ENCODE measurements around the gene OOSP4A. TPM values are rescaled to one million over a fixed set of nuclear protein-coding genes. Genes with fewer than 3 reads are reported as not detected.

Gene OOSP4A
- total RNA-seq, 1 donor from 2014 or later = not detected

DNA sequence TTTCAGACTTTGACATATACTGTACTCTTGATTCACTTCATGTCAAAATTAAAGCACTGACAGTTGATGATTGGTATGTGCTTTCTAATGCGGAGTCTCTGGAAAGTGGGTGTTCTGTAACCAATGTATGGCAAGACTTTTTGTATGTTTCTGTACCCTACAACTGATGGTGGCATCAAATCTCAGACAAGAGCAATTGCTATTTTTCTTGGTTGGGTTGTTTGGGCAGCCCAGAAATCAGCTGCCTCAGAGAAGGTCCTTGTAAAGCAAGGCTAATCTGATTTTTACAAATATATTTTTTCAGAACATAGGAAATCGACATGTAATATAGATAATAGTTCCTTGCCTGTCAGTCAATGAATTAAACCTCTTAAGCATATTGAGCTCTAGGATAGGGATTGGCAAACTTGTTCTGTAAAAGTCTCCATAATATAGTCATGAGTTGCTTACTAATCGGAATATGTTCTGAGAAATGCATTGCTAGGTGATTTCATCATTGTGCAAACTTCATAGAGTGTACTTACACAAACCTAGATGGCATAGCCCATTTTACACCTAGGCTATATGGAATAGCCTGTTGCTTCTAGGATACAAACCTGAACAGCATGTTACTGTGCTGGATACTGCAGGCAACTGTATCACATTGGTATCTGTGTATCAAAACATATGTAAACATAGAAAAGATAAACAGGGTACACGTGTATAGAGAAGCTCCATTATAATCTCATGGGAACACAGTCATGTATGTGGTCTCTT is 10.2 kb upstream of the OOSP4A start:
- H4K20me1 ChIP-seq (ENCODE audit: insufficient read depth, low read length) = no peaks in the 10 kb centered on the region
- H3K79me2 ChIP-seq (ENCODE audit: insufficient read depth, low read length) = no peaks in the 10 kb centered on the region
- no peak overlapping the region for H3K9ac ChIP-seq (ENCODE audit: low read length)
- H3K9me3 ChIP-seq (ENCODE audit: insufficient read depth, low read depth, low read length) = no peaks in the 10 kb centered on the region
- Mint-ChIP-seq H3K27ac (ENCODE audit: unreplicated experiment) (no peak overlapping the region), H3K36me3 (ENCODE audit: low read depth, unreplicated experiment) (no peaks in the 10 kb centered on the region), H3K4me3 (ENCODE audit: unreplicated experiment) (no peak overlapping the region), H3K9me3 (ENCODE audit: unreplicated experiment) (no peaks in the 10 kb centered on the region), H3K27me3 (ENCODE audit: low read depth, unreplicated experiment) (peaks cover 1% of the 10 kb centered on the region), H3K4me1 (ENCODE audit: low read depth, unreplicated experiment) (peaks cover 2% of the 10 kb centered on the region)
- TF ChIP-seq, protein P1, sequence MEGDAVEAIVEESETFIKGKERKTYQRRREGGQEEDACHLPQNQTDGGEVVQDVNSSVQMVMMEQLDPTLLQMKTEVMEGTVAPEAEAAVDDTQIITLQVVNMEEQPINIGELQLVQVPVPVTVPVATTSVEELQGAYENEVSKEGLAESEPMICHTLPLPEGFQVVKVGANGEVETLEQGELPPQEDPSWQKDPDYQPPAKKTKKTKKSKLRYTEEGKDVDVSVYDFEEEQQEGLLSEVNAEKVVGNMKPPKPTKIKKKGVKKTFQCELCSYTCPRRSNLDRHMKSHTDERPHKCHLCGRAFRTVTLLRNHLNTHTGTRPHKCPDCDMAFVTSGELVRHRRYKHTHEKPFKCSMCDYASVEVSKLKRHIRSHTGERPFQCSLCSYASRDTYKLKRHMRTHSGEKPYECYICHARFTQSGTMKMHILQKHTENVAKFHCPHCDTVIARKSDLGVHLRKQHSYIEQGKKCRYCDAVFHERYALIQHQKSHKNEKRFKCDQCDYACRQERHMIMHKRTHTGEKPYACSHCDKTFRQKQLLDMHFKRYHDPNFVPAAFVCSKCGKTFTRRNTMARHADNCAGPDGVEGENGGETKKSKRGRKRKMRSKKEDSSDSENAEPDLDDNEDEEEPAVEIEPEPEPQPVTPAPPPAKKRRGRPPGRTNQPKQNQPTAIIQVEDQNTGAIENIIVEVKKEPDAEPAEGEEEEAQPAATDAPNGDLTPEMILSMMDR (IDR thresholded peaks at IDR 0.05; ENCODE audit: insufficient read depth, low read depth, low read length) = no peak
- TF ChIP-seq EZH2 (IDR thresholded peaks at IDR 0.05; ENCODE audit: insufficient read depth, low read length) = no peak
- no peaks in the 10 kb centered on the region for H3K36me3 ChIP-seq (ENCODE audit: insufficient read depth, low read length)
- no peak for DNase-seq (ENCODE audit: low read depth)
- H3K4me1 ChIP-seq (ENCODE audit: insufficient read depth, low read length) = no peaks in the 10 kb centered on the region
- no peak for FAIRE-seq
- H3K4me3 ChIP-seq (ENCODE audit: insufficient read depth, low read depth, low read length) = no peak overlapping the region
- H2AFZ ChIP-seq (ENCODE audit: low read depth, low read length) = no peak overlapping the region
- no peak overlapping the region for H3K4me2 ChIP-seq (ENCODE audit: low read length)
- H3K27ac ChIP-seq (ENCODE audit: low read depth, low read length) = no peak overlapping the region
- H3K27me3 ChIP-seq (ENCODE audit: insufficient read depth, low read length) = no peaks in the 10 kb centered on the region

DNA sequence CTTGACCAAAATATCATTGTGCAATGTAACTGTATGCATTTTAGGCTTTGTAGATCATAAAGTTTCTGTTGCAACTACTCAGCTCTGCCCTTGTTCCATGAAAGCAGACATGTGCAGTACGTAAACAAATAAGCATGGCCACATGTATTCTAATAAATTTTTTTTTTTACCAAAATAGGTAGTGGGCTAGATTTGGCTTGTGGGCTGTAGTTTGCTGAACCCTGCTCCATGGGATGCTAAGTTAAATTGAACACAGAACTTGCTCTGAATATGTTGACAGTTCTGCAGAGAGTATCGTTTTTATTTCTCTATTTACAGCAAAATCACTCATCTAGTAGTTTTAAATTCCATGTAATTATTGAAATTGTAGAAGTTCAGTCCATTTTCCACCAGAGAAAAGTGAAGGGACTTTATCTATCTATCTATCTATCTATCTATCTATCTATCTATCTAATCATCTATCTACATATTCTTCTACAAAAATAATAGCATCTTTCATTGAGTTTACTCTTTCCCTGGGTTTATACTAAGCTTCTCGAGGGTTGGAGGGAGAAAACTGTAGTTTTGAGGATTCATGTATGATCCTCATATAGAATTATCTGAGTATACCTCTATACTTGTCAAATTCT is 9.5 kb upstream of the OOSP4A start:
- Histone ChIP-seq H3K4me1 (ENCODE audit: insufficient read depth, low read length) (no peaks in the 10 kb centered on the region), H3K9me3 (ENCODE audit: insufficient read depth, low read depth, low read length) (no peaks in the 10 kb centered on the region), H3K27ac (ENCODE audit: low read depth, low read length) (no peak overlapping the region), H3K27me3 (ENCODE audit: insufficient read depth, low read length) (no peaks in the 10 kb centered on the region), H3K9ac (ENCODE audit: low read length) (no peak overlapping the region), H3K79me2 (ENCODE audit: insufficient read depth, low read length) (no peaks in the 10 kb centered on the region), H4K20me1 (ENCODE audit: insufficient read depth, low read length) (no peaks in the 10 kb centered on the region), H3K4me3 (ENCODE audit: insufficient read depth, low read depth, low read length) (no peak overlapping the region), H2AFZ (ENCODE audit: low read depth, low read length) (no peak overlapping the region), H3K36me3 (ENCODE audit: insufficient read depth, low read length) (no peaks in the 10 kb centered on the region), H3K4me2 (ENCODE audit: low read length) (no peak overlapping the region)
- Mint-ChIP-seq H3K9me3 (ENCODE audit: unreplicated experiment) (peaks cover 2% of the 10 kb centered on the region), H3K27ac (ENCODE audit: unreplicated experiment) (no peak overlapping the region), H3K4me1 (ENCODE audit: low read depth, unreplicated experiment) (peaks cover 2% of the 10 kb centered on the region), H3K4me3 (ENCODE audit: unreplicated experiment) (no peak overlapping the region), H3K27me3 (ENCODE audit: low read depth, unreplicated experiment) (peaks cover 1% of the 10 kb centered on the region), H3K36me3 (ENCODE audit: low read depth, unreplicated experiment) (no peaks in the 10 kb centered on the region)
- FAIRE-seq (no peak), DNase-seq (ENCODE audit: low read depth) (no peak)
- TF ChIP-seq EZH2 (IDR thresholded peaks at IDR 0.05; ENCODE audit: insufficient read depth, low read length) = no peak
- TF ChIP-seq, protein P1 (IDR thresholded peaks at IDR 0.05; ENCODE audit: insufficient read depth, low read depth, low read length) = no peak

DNA sequence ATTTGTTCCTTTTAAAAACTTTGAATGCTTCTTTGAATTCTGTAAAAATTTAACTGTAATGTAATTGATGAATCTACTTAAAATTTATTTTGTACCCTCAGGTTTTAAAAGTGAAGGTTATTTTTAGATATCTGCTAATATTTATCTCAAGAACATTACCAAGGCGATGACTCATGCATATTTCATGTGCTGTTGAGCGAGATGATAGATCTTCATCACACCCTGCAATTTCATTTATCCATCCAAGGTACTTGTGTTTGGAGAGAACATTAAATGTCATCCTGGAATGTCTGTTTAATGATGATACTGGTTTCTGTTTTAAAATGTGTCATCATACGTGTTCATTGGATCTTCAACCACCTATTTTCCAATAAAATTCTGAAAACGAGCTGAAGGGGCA is 6.7 kb upstream of the OOSP4A start:
- Histone ChIP-seq H3K4me2 (ENCODE audit: low read length) (no peak overlapping the region), H3K9ac (ENCODE audit: low read length) (no peak overlapping the region), H3K36me3 (ENCODE audit: insufficient read depth, low read length) (no peaks in the 10 kb centered on the region), H3K4me3 (ENCODE audit: insufficient read depth, low read depth, low read length) (no peak overlapping the region), H3K4me1 (ENCODE audit: insufficient read depth, low read length) (no peaks in the 10 kb centered on the region), H3K27me3 (ENCODE audit: insufficient read depth, low read length) (no peaks in the 10 kb centered on the region), H3K79me2 (ENCODE audit: insufficient read depth, low read length) (no peaks in the 10 kb centered on the region), H4K20me1 (ENCODE audit: insufficient read depth, low read length) (no peaks in the 10 kb centered on the region), H3K27ac (ENCODE audit: low read depth, low read length) (no peak overlapping the region), H3K9me3 (ENCODE audit: insufficient read depth, low read depth, low read length) (no peaks in the 10 kb centered on the region), H2AFZ (ENCODE audit: low read depth, low read length) (no peak overlapping the region)
- TF ChIP-seq EZH2 (IDR thresholded peaks at IDR 0.05; ENCODE audit: insufficient read depth, low read length) = no peak
- TF ChIP-seq, protein P1 (IDR thresholded peaks at IDR 0.05; ENCODE audit: insufficient read depth, low read depth, low read length) = no peak
- Mint-ChIP-seq H3K36me3 (ENCODE audit: low read depth, unreplicated experiment) (no peaks in the 10 kb centered on the region), H3K27me3 (ENCODE audit: low read depth, unreplicated experiment) (no peaks in the 10 kb centered on the region), H3K27ac (ENCODE audit: unreplicated experiment) (no peak overlapping the region), H3K9me3 (ENCODE audit: unreplicated experiment) (peaks cover 2% of the 10 kb centered on the region), H3K4me3 (ENCODE audit: unreplicated experiment) (no peak overlapping the region), H3K4me1 (ENCODE audit: low read depth, unreplicated experiment) (peaks cover 2% of the 10 kb centered on the region)
- no peak for FAIRE-seq
- DNase-seq (ENCODE audit: low read depth) = no peak

Measured in astrocyte (in vitro differentiated cells and primary cell).